Caco-2 (cell line): Measurements from ENCODE around the gene GCN1. TPM values are rescaled to one million over a fixed set of nuclear protein-coding genes. Genes with fewer than 3 reads are reported as not detected.

Experiments used
- BruUV-seq: library from RNA; stranded (reverse); fragments of 400-500 nt; replicated peaks from 2 replicates; lab custom pipeline; 2021; lab: Mats Ljungman, UMichigan
- CTCF ChIA-PET: fragments of 300-600 bp; sonication (Branson Sonifier 250); formaldehyde crosslinking; loops from one replicate; lab custom pipeline; 2022; ENCODE audit warnings: antibody characterized with exemption; lab: Charles Lee
- POLR2A ChIA-PET: fragments of 300-600 bp; sonication (Branson Sonifier 250); formaldehyde crosslinking; loops from one replicate; lab custom pipeline; 2022; ENCODE audit warnings: antibody characterized with exemption; lab: Charles Lee
- DNase-seq, 2 experiments: peaks; one replicate each; pipeline versions ENCODE4 v3.0.0 to v3.0.0-alpha.2; 2020 to 2022
- H3K27me3 ChIP-seq: replicated peaks from 2 replicates; pipeline ENCODE4 v1.6.0; 2011; ENCODE audit warnings: low read length; ENCODE audit not compliant: control insufficient read depth, insufficient read depth
- H3K36me3 ChIP-seq: 2 replicates; pipeline ENCODE4 v1.5.1; 2011; ENCODE audit warnings: low read length; ENCODE audit not compliant: control insufficient read depth, insufficient read depth
- H3K4me1 ChIP-seq: fragments of 250-450 bp; sonication (Bioruptor Pico); 2 replicates; pipeline ENCODE4 v1.5.1; 2020; ENCODE audit warnings: mild to moderate bottlenecking
- H3K4me3 ChIP-seq: 2 replicates; pipeline ENCODE4 v1.5.1; 2011; ENCODE audit warnings: low read depth, mild to moderate bottlenecking, control low read depth, low read length
- H3K9me3 ChIP-seq: fragments of 250-450 bp; sonication (Bioruptor Pico); 2 replicates; pipeline ENCODE4 v1.5.1; 2020; ENCODE audit warnings: mild to moderate bottlenecking, moderate library complexity
- H3K27ac Mint-ChIP-seq: one replicate; pipeline ENCODE4 v1.8.0; 2022; ENCODE audit warnings: mixed read lengths; ENCODE audit not compliant: unreplicated experiment
- H3K27me3 Mint-ChIP-seq: one replicate; pipeline ENCODE4 v1.8.0; 2022; ENCODE audit warnings: mixed read lengths; ENCODE audit not compliant: insufficient read depth, unreplicated experiment
- H3K36me3 Mint-ChIP-seq: one replicate; pipeline ENCODE4 v1.8.0; 2022; ENCODE audit warnings: mild to moderate bottlenecking, mixed read lengths; ENCODE audit not compliant: insufficient read depth, unreplicated experiment
- H3K4me1 Mint-ChIP-seq: one replicate; pipeline ENCODE4 v1.8.0; 2022; ENCODE audit warnings: low read depth, mixed read lengths; ENCODE audit not compliant: unreplicated experiment
- H3K4me3 Mint-ChIP-seq: one replicate; pipeline ENCODE4 v1.8.0; 2022; ENCODE audit warnings: mild to moderate bottlenecking, moderate library complexity, mixed read lengths; ENCODE audit not compliant: unreplicated experiment
- H3K9me3 Mint-ChIP-seq: one replicate; pipeline ENCODE4 v1.8.0; 2022; ENCODE audit warnings: mixed read lengths; ENCODE audit not compliant: unreplicated experiment
- CTCF ChIP-seq, 2 experiments: fragments of 200-600 bp in 1 of 2; IDR thresholded peaks; 1 replicate in 1 of 2; 2 replicates in 1 of 2; pipeline versions ENCODE4 v1.5.1 to v1.8.0; 2011 to 2022; ENCODE audit warnings: antibody characterized with exemption in 1 of 2, control low read depth in 1 of 2, inconsistent platforms in 1 of 2, low read depth in 1 of 2, low read length in 1 of 2, mild to moderate bottlenecking in 1 of 2, moderate library complexity in 1 of 2; ENCODE audit not compliant: insufficient read depth in 1 of 2, severe bottlenecking in 1 of 2, unreplicated experiment in 1 of 2
- intact Hi-C: fragments of 100-400 bp; cut with micrococcal nuclease; formaldehyde crosslinking; loops from one replicate; pipeline ENCODE4 v1.10.0; 2022; ENCODE audit not compliant: unreplicated experiment
- total RNA-seq: library from RNA; stranded (reverse); gene quantifications from 2 replicates; pipeline ENCODE4 v1.2.3, GENCODE V29; 2022

The GCN1 gene
- total RNA-seq, 1 experiment from 2014 or later = 154 TPM

- Mint-ChIP-seq H3K9me3 (no peaks in the 10 kb centered on the region), H3K36me3 (peaks cover 84% of the 10 kb centered on the region), H3K4me3 (no peak overlapping the region), H3K27ac (peak overlapping the region; percentile 26), H3K4me1 (peaks cover 20% of the 10 kb centered on the region), H3K27me3 (no peaks in the 10 kb centered on the region)
- ChIA-PET POLR2A (no interaction called here), CTCF (no interaction called here)
- intact Hi-C loops = no loop called here
- H3K4me1 ChIP-seq = peaks cover 28% of the 10 kb centered on the region
- no TSS peak for BruUV-seq
- H3K27me3 ChIP-seq = no peaks in the 10 kb centered on the region
- TF ChIP-seq CTCF (IDR thresholded peaks at IDR 0.05; ENCODE audit: insufficient read depth in 1 of 2, low read depth in 1 of 2, low read length in 1 of 2, severe bottlenecking in 1 of 2, unreplicated experiment in 1 of 2) = no peak
- H3K36me3 ChIP-seq = peaks cover 7% of the 10 kb centered on the region
- no peak overlapping the region for H3K4me3 ChIP-seq
- no peaks in the 10 kb centered on the region for H3K9me3 ChIP-seq
- no peak for DNase-seq
Observed at GRCh38 chr12:120101182-120101581, 93.3 kb downstream of the GCN1 start.

- no peak for TF ChIP-seq CTCF (IDR thresholded peaks at IDR 0.05; ENCODE audit: insufficient read depth in 1 of 2, low read depth in 1 of 2, low read length in 1 of 2, severe bottlenecking in 1 of 2, unreplicated experiment in 1 of 2)
- no peaks in the 10 kb centered on the region for H3K27me3 ChIP-seq
- intact Hi-C loops = no loop called here
- Mint-ChIP-seq H3K4me3 (no peak overlapping the region), H3K4me1 (peaks cover 14% of the 10 kb centered on the region), H3K27ac (no peak overlapping the region), H3K36me3 (peaks cover 84% of the 10 kb centered on the region), H3K27me3 (no peaks in the 10 kb centered on the region), H3K9me3 (no peaks in the 10 kb centered on the region)
- H3K36me3 ChIP-seq = peaks cover 7% of the 10 kb centered on the region
- DNase-seq = no peak
- ChIA-PET CTCF (no interaction called here), POLR2A (no interaction called here)
- H3K9me3 ChIP-seq = no peaks in the 10 kb centered on the region
- peaks cover 22% of the 10 kb centered on the region for H3K4me1 ChIP-seq
- no TSS peak for BruUV-seq
- H3K4me3 ChIP-seq = no peak overlapping the region
Observed at GRCh38 chr12:120100630-120101029, 93.9 kb downstream of the GCN1 start.

- POLR2A ChIA-PET = no interaction called here
- no TSS peak for BruUV-seq
- Histone ChIP-seq H3K4me1 (peaks cover 14% of the 10 kb centered on the region), H3K9me3 (no peaks in the 10 kb centered on the region), H3K36me3 (peaks cover 7% of the 10 kb centered on the region), H3K4me3 (no peak overlapping the region), H3K27me3 (no peaks in the 10 kb centered on the region)
- H3K4me1 Mint-ChIP-seq = peaks cover 7% of the 10 kb centered on the region
- H3K27me3 Mint-ChIP-seq = no peaks in the 10 kb centered on the region
- intact Hi-C loops = no loop called here
- TF ChIP-seq CTCF (IDR thresholded peaks at IDR 0.05; ENCODE audit: insufficient read depth in 1 of 2, low read depth in 1 of 2, low read length in 1 of 2, severe bottlenecking in 1 of 2, unreplicated experiment in 1 of 2) = no peak
- DNase-seq = no peak
- H3K9me3 Mint-ChIP-seq = no peaks in the 10 kb centered on the region
- peaks cover 81% of the 10 kb centered on the region for H3K36me3 Mint-ChIP-seq
- no peak overlapping the region for H3K27ac Mint-ChIP-seq
- no peak overlapping the region for H3K4me3 Mint-ChIP-seq
- CTCF ChIA-PET = no interaction called here
Observed at GRCh38 chr12:120099738-120100137, 94.8 kb downstream of the GCN1 start.
